Measurements from ENCODE around the gene DDB1. TPM values are rescaled to one million over a fixed set of nuclear protein-coding genes. Genes with fewer than 3 reads are reported as not detected.

DDB1 gene
- total RNA-seq, 2 donors from 2014 or later: 244 to 251 TPM

DNA sequence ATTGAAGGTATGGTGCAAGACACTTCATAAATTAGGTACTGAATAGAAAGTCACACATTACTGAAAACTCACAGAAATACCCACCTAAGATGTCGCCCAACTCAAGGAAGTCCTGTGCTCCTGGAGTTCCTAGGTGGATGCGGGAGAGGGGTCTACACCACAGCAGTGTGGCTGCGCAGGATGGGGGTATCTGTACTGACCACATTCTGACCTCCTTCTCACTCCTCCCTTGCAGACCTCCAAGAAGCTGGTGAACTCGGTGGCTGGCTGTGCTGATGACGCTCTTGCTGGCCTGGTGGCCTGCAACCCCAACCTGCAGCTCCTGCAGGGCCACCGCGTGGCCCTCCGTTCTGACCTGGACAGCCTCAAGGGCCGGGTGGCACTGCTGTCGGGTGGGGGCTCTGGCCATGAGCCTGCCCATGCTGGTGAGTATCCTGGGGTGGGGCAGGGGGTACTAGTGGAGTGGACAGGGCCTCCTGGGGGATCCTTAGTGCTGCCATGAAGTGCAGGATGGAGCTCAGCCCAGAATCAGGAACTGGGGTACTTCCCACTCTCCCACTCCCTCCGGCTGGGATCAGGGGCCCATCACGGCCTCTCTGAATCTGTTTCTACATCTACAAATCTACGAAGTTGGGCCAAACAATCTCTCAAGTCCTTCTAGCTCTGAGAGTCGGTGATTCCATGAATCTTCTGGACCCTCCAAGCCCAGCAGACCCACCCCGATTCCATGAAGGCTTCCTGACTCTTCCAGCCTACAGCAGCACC lies 5.0 kb upstream of the DDB1 start:
- Histone ChIP-seq H3K4me1 (ENCODE audit: control insufficient read depth, insufficient read depth, low read length) (peaks cover 5% of the 10 kb centered on the region), H3K4me3 (ENCODE audit: low read length) (no peak overlapping the region), H3K27me3 (ENCODE audit: control insufficient read depth, insufficient read depth, low read length, poor library complexity, severe bottlenecking) (no peaks in the 10 kb centered on the region), H3K36me3 (ENCODE audit: control insufficient read depth, insufficient read depth, low read length) (peaks cover 8% of the 10 kb centered on the region), H3K9ac (ENCODE audit: extremely low read depth, low read length, poor library complexity, severe bottlenecking) (no peak overlapping the region), H3K27ac (ENCODE audit: low read depth, low read length) (no peak overlapping the region), H3K9me3 (ENCODE audit: control insufficient read depth, low read length) (no peaks in the 10 kb centered on the region)
- 93% methylated on average over 8 to 15 of the region's 15 CpGs for WGBS, 2 experiments (ENCODE audit: insufficient coverage in 1 of 2, insufficient read length in 1 of 2)
- Mint-ChIP-seq H3K36me3 (ENCODE audit: low read depth) (peaks cover 27% of the 10 kb centered on the region), H3K4me1 (peaks cover 7% of the 10 kb centered on the region), H3K9me3 (no peaks in the 10 kb centered on the region), H3K27ac (peak overlapping the region; percentile 64), H3K4me3 (no peak overlapping the region), H3K27me3 (ENCODE audit: insufficient read depth) (no peaks in the 10 kb centered on the region)
- TF ChIP-seq, protein P1, sequence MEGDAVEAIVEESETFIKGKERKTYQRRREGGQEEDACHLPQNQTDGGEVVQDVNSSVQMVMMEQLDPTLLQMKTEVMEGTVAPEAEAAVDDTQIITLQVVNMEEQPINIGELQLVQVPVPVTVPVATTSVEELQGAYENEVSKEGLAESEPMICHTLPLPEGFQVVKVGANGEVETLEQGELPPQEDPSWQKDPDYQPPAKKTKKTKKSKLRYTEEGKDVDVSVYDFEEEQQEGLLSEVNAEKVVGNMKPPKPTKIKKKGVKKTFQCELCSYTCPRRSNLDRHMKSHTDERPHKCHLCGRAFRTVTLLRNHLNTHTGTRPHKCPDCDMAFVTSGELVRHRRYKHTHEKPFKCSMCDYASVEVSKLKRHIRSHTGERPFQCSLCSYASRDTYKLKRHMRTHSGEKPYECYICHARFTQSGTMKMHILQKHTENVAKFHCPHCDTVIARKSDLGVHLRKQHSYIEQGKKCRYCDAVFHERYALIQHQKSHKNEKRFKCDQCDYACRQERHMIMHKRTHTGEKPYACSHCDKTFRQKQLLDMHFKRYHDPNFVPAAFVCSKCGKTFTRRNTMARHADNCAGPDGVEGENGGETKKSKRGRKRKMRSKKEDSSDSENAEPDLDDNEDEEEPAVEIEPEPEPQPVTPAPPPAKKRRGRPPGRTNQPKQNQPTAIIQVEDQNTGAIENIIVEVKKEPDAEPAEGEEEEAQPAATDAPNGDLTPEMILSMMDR (conservative IDR thresholded peaks at IDR 0.05): no peak
- peak; percentile 22 for DNase-seq

DNA sequence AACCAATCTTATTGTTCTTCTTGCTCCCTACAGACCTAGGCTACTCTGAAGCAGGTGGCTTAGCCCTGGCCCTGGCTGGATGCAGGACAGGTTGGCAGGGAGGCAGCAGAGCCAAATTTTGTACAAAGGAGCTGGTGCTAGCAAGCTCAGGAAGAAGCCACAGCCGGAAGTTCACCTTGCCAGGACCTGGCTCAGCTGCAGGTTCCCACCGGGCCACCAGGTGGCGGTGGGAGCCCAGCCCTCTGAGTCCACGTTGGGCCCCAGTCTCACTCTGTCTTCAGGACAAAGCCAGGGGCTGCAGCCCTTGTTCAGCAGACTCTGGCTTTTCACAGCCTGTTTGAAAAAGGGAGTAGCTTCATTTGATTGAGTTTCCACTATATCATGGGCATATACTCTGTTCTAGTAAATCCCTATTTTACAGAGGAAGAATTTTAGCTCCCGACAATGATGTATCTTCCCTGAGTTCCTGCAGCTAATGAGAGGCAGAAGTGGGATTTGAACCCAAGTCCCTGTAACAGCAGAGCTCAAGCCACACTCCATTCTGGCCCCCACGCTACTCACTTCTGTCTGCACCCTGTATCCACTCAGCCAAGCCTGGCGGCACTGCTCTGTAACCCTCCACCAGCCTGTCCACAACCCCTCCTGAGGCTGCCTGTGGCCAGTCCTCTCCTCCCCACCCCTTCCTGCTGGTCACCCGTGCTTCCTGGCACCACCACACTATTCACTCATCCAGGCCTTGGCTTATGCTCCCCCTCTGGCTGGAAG lies 3.4 kb upstream of the DDB1 start:
- H3K4me3 ChIP-seq (ENCODE audit: low read length): no peak overlapping the region
- H3K27me3 Mint-ChIP-seq (ENCODE audit: insufficient read depth): no peaks in the 10 kb centered on the region
- H3K27ac ChIP-seq (ENCODE audit: low read depth, low read length): peak overlapping the region; percentile 62
- H3K9me3 ChIP-seq (ENCODE audit: control insufficient read depth, low read length): no peaks in the 10 kb centered on the region
- H3K36me3 Mint-ChIP-seq (ENCODE audit: low read depth): peaks cover 18% of the 10 kb centered on the region
- H3K4me3 Mint-ChIP-seq: no peak overlapping the region
- 41 to 81% methylated on average over 4 to 8 of the region's 8 CpGs for WGBS, 2 experiments (ENCODE audit: insufficient coverage in 1 of 2, insufficient read length in 1 of 2)
- no peaks in the 10 kb centered on the region for H3K27me3 ChIP-seq (ENCODE audit: control insufficient read depth, insufficient read depth, low read length, poor library complexity, severe bottlenecking)
- peak; percentile 96 for DNase-seq
- H3K9ac ChIP-seq (ENCODE audit: extremely low read depth, low read length, poor library complexity, severe bottlenecking): peak overlapping the region; percentile 4
- peaks cover 5% of the 10 kb centered on the region for H3K4me1 ChIP-seq (ENCODE audit: control insufficient read depth, insufficient read depth, low read length)
- H3K36me3 ChIP-seq (ENCODE audit: control insufficient read depth, insufficient read depth, low read length): peaks cover 8% of the 10 kb centered on the region
- no peaks in the 10 kb centered on the region for H3K9me3 Mint-ChIP-seq
- peak overlapping the region; percentile 92 for H3K27ac Mint-ChIP-seq
- H3K4me1 Mint-ChIP-seq: peaks cover 16% of the 10 kb centered on the region
- TF ChIP-seq, protein P1 (conservative IDR thresholded peaks at IDR 0.05): peak; percentile 97

DNA sequence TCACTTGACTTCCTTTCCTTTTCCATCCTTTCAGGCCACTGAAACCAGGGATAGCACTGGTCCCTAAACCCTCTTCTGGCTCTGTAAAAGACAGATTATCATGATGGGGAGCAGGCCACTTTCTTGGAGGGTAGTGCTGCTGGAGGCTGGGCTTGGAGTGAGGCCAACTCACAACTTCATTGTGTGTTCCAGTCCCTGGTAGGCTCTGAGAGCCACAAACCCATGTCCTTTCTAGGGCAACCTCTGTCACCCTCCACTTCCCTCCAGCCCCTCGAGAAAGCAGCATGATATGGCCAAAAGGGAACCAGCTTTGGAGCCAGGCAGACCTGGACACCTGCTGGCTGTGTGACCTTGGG lies 2.4 kb upstream of the DDB1 start:
- 83 to 91% methylated on average over 1 of the region's 1 CpG for WGBS, 2 experiments (ENCODE audit: insufficient coverage in 1 of 2, insufficient read length in 1 of 2)
- H3K4me1 ChIP-seq (ENCODE audit: control insufficient read depth, insufficient read depth, low read length): peaks cover 5% of the 10 kb centered on the region
- no peaks in the 10 kb centered on the region for H3K27me3 ChIP-seq (ENCODE audit: control insufficient read depth, insufficient read depth, low read length, poor library complexity, severe bottlenecking)
- Mint-ChIP-seq H3K4me3 (no peak overlapping the region), H3K4me1 (peaks cover 17% of the 10 kb centered on the region), H3K27ac (no peak overlapping the region), H3K27me3 (ENCODE audit: insufficient read depth) (no peaks in the 10 kb centered on the region), H3K9me3 (no peaks in the 10 kb centered on the region), H3K36me3 (ENCODE audit: low read depth) (peaks cover 14% of the 10 kb centered on the region)
- H3K9ac ChIP-seq (ENCODE audit: extremely low read depth, low read length, poor library complexity, severe bottlenecking): no peak overlapping the region
- H3K9me3 ChIP-seq (ENCODE audit: control insufficient read depth, low read length): no peaks in the 10 kb centered on the region
- no peak overlapping the region for H3K27ac ChIP-seq (ENCODE audit: low read depth, low read length)
- H3K36me3 ChIP-seq (ENCODE audit: control insufficient read depth, insufficient read depth, low read length): peaks cover 13% of the 10 kb centered on the region
- no peak overlapping the region for H3K4me3 ChIP-seq (ENCODE audit: low read length)
- TF ChIP-seq, protein P1 (conservative IDR thresholded peaks at IDR 0.05): no peak
- no peak for DNase-seq
